Measurements from ENCODE around the gene PTF1A.
A peak's percentile ranks its signal among the peaks of the same experiment; 100 is the strongest.

The PTF1A gene

DNA sequence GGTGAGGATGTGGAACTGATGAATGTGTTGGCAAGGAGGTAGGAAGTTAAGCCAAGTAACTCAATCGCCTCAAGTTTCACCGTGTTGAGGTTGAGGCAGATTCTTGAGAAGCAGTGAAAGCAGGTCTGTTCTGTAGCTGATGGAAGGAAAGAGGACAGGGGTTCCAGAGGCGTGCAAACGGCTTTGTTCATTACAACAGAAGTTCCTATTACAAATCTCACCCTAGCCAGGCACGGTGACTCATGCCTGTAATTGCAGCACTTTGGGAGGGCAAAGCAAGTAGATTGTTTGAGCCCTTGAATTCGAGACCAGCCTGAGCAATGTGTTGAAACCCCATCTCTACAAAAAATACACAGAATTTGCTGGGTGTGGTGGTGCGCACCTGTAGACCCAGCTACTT lies 36.9 kb upstream of the PTF1A start:
- TF ChIP-seq, protein P1, sequence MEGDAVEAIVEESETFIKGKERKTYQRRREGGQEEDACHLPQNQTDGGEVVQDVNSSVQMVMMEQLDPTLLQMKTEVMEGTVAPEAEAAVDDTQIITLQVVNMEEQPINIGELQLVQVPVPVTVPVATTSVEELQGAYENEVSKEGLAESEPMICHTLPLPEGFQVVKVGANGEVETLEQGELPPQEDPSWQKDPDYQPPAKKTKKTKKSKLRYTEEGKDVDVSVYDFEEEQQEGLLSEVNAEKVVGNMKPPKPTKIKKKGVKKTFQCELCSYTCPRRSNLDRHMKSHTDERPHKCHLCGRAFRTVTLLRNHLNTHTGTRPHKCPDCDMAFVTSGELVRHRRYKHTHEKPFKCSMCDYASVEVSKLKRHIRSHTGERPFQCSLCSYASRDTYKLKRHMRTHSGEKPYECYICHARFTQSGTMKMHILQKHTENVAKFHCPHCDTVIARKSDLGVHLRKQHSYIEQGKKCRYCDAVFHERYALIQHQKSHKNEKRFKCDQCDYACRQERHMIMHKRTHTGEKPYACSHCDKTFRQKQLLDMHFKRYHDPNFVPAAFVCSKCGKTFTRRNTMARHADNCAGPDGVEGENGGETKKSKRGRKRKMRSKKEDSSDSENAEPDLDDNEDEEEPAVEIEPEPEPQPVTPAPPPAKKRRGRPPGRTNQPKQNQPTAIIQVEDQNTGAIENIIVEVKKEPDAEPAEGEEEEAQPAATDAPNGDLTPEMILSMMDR (IDR thresholded peaks at IDR 0.05; ENCODE audit: borderline replicate concordance, insufficient read depth, low read depth, low read length), result no peak
- H3K4me3 ChIP-seq (ENCODE audit: low read depth, low read length), result no peak overlapping the region

DNA sequence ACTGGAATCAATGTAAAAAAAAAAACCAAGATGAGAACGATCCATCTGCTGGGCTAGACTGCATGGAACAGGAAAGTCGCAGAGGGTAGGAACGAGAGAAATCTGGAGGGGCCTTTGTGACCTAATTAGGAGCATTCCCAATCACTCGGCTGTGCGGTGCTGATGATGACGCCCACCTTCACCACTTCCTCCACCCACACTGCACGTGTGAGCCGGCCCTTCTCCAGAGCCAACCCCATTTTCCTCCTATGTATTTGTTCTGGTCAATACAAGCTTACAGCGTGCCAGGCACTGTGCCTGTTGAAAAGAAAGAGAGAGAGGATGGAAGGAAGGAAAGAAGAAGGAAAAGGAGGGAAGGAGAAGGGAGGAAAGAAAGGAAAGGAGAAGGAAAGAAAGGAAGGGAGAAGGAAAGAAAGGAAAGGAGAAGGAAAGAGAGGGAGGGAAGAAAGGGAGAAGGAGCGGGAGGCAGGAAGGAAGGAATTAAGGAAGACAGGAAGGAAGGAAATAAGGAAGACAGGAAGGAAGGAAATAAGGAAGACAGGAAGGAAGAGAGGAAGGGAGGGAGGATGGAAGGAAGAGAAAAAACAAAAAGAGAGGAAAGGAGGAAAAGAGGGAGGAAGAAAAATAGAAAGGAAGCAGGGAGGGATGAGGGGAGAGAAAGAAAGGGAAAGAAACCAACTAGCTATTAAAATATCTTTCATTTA lies 35.5 kb upstream of the PTF1A start:
- H3K4me3 ChIP-seq (ENCODE audit: low read depth, low read length), result no peak overlapping the region
- TF ChIP-seq, protein P1 (IDR thresholded peaks at IDR 0.05; ENCODE audit: borderline replicate concordance, insufficient read depth, low read depth, low read length), result no peak

- no peak overlapping the region for H3K4me3 ChIP-seq (ENCODE audit: low read depth, low read length)
- TF ChIP-seq, protein P1 (IDR thresholded peaks at IDR 0.05; ENCODE audit: borderline replicate concordance, insufficient read depth, low read depth, low read length), result no peak
These were observed 34.9 kb upstream of the PTF1A start for GRCh38 chr10:23157239-23157681.

GRCh38 chr10:23157691-23158369 lies 34.3 kb upstream of the PTF1A start:
- TF ChIP-seq, protein P1 (IDR thresholded peaks at IDR 0.05; ENCODE audit: borderline replicate concordance, insufficient read depth, low read depth, low read length), result peak; percentile 52; the same call in 1 of the 2 replicates
- no peak overlapping the region for H3K4me3 ChIP-seq (ENCODE audit: low read depth, low read length)

GRCh38 chr10:23158370-23158769 lies 33.7 kb upstream of the PTF1A start:
- no peak overlapping the region for H3K4me3 ChIP-seq (ENCODE audit: low read depth, low read length)
- TF ChIP-seq, protein P1 (IDR thresholded peaks at IDR 0.05; ENCODE audit: borderline replicate concordance, insufficient read depth, low read depth, low read length), result peak; percentile 77

- TF ChIP-seq, protein P1 (IDR thresholded peaks at IDR 0.05; ENCODE audit: borderline replicate concordance, insufficient read depth, low read depth, low read length), result no peak
- no peak overlapping the region for H3K4me3 ChIP-seq (ENCODE audit: low read depth, low read length)
These were observed 20.8 kb upstream of the PTF1A start for GRCh38 chr10:23171232-23171876.
